GM19023 (cell line): ENCODE measurements around the gene AP1M2.
"Not testable (repeated sequence)": the region's sequence is repeated elsewhere in the genome, so short reads cannot be mapped to it uniquely, and the experiment has no call there.

Source experiments
- ATAC-seq: cut with Tn5 transposase; IDR thresholded peaks from one replicate; pipeline ENCODE4 v1.9.1; 2021; ENCODE audit warnings: mild to moderate bottlenecking, moderate library complexity; ENCODE audit not compliant: unreplicated experiment

Gene AP1M2

GRCh38 chr19:10602330-10603083 is 15.4 kb upstream of the AP1M2 start:
- peak; percentile 64 for ATAC-seq

DNA sequence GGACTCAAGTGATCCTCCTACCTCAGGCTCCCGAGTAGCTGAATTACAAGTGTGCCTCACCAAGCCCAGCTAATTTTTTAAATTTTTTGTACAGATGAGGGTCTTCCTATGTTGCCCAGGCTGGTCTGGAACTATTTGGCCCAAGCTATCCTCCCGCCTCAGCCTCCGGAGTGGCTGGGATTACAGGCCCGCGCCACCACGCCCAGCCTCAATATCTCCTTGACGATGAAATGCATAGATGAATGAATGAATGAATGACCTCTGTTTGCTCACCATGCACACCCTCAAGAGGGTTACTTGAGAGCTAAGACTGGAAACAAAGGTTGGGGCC is 14.9 kb upstream of the AP1M2 start:
- no peak for ATAC-seq

DNA sequence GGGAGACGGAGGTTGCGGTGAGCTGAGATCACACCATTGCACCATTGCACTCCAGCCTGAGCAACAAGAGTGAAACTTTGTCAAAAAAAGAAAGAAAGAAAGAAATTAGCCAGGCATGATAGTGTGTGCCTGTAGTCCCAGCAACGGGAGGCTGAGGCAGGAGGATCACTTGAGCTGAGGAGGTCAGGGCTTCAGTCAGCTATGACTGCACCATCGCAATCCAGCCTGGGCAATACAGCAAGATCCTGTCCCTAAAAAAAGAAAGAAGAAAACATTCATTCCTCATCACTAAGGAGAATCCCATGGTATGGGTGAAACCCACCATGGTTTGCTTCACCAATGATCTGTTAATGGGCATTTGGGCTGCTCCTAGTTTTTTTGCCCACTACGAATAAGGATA is 13.0 kb upstream of the AP1M2 start:
- ATAC-seq = no peak

- no peak for ATAC-seq
Observed at GRCh38 chr19:10593820-10594637, 6.9 kb upstream of the AP1M2 start.

GRCh38 chr19:10593148-10593547 is 6.0 kb upstream of the AP1M2 start:
- ATAC-seq = no peak

- ATAC-seq = no peak
Observed at GRCh38 chr19:10587839-10588150, 683 bp upstream of the AP1M2 start.

DNA sequence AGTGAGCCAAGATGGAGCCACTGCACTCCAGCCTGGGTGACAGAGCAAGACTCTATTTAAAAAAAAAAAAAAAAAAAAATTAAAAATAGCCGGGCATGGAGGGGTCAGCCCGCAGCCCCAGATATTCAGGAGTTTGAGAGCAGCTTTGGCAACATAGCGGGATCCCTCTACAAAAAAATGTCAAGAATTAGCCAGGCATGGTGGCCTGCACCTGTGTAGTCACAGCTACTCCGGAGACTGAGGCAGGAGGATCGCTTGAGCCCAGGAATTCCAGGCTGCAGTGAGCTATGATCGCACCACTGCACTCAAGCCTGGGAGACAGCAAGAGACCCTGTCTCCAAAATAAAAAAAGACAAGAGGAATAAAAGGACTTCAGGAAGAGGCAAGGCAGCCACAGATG is 716 bp downstream of the AP1M2 start:
- no peak for ATAC-seq

DNA sequence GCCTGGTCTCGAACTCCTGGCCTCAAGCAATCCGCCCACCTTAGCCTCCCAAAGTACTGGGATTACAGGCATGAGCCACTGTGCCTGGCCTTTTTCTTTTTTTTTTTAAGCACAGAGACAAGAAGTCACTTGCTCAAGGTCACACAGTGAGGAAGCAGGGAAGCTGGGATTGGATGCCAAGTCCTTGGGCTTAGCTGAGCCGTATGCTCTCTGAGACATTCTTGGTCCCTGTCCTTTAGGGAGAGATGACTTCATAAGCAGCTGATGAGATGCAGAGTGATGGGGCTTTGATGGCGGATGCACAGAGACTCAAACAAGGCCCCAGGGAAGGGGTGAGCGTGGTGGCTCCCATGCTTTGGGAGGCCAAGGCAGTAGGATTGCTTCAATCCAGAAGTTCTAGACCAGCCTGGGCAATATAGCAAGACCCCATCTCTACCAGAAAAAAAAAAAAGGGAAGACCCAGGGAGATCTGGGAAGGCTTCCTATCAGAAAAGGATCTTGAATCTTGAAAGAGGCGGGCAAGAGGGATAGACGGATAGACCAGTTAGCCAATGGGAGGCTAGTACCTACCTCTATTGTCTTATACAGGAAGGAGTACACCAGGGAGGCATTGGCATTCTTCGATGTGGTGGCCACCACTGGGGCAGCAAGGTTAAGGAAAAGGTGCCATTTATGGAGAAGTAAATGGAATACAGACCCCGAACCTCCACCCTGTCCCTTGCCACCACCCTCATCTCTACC is 3.9 kb downstream of the AP1M2 start:
- no peak for ATAC-seq

DNA sequence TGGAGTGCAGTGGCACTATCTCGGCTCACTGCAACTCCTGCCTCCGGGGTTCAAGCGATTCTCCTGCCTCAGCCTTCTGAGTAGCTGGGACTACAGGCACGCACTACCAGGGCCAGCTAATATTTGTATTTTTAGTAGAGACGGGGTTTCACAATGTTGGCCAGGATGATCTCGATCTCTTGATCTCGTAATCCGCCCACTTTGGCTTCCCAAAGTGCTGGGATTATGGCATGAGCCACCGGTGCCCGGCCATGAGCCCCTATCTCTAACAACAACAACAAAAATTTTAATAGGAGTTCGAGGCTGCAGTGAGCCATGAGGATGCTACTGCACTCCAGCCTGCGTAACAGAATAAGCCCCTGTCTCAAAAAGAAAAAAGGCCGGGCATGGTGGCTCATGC is 5.0 kb downstream of the AP1M2 start:
- ATAC-seq = no peak

GRCh38 chr19:10580979-10581631 is 6.0 kb downstream of the AP1M2 start:
- ATAC-seq = no peak

DNA sequence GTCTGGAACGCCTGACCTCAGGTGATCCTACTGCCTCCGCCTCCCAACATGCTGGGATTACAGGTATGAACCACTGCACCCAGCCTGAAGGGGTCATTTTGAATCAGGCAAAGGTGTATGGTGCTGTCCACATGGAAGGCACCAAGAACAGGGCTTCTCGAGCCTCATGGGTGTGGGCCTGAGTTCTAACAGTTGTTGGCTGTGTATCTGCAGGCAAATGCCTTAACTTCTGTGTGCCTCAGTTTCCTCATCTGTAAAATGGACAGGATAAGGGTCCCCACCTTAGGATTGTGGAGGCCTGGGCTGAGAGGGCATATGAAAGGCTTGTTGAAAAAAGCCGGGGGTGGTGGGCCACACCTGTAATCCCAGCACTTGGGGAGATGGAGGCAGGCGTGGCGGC is 9.2 kb downstream of the AP1M2 start:
- no peak for ATAC-seq

GRCh38 chr19:10575011-10575716 is 11.9 kb downstream of the AP1M2 start:
- ATAC-seq = no peak

- ATAC-seq = no peak
Observed at GRCh38 chr19:10574462-10574861, 12.7 kb downstream of the AP1M2 start.

GRCh38 chr19:10573793-10574192 is 13.3 kb downstream of the AP1M2 start:
- not testable (repeated sequence) for ATAC-seq

GRCh38 chr19:10568826-10569651 is 18.1 kb downstream of the AP1M2 start, which contains the start of gene CDKN2D:
TSS of gene CDKN2D (minus strand) at chr19:10568979. CDS start at chr19:10568653, 326 bp downstream.
- peak; percentile 65 for ATAC-seq

- peak; percentile 3 for ATAC-seq
Observed at GRCh38 chr19:10568062-10568825, 18.9 kb downstream of the AP1M2 start.

- no peak for ATAC-seq
Observed at GRCh38 chr19:10567656-10568055, 19.5 kb downstream of the AP1M2 start.

DNA sequence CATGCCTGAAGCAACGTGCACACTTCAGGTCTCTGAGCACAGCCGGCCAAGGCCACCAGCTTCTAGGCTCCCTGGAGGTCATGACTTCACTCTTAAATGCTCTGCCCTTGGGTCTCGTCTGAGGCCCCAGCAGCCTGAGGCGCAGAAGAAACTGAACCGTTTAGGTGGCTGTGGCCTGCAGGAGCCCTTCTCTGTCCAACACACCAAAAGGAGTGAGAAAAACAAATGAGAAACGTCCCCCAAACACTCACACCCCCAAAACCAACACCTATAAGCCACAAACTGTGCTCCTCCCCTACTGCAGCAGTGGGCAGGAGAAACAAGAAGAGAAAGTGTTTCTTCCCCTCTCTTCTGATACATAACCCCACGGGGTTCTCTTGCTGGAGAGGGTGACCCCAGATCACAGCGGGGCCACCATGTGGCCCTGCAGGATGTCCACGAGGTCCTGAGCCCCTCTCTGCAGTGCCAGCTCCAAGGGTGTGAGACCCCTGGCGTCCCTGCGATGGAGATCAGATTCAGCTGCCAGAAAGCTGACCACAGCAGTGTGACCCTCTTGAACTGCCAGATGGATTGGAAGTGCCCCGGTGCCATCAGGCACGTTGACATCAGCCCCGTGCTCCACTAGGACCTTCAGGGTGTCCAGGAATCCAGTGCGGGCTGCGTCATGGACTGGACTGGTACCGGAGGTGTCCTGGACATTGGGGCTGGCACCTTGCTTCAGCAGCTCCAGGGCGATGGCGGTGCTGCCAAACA is 20.3 kb downstream of the AP1M2 start:
- ATAC-seq = no peak

DNA sequence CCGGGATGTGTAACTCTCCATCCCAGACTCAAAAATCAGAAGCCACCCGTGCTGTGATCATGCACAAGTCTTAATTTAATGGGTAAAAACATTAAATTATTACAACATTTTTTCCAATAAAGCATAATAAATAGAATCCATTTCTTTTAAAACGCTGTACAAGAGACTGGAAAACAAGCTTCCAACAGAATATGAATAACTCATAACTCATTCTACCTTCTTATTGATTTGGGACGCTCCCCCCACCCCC is 20.8 kb downstream of the AP1M2 start:
- ATAC-seq = no peak
